ENCODE measurements around the gene DDX60.

GRCh38 chr4:168306476-168306875, 12.1 kb downstream of the DDX60 start:
- TF ChIP-seq, protein P1, sequence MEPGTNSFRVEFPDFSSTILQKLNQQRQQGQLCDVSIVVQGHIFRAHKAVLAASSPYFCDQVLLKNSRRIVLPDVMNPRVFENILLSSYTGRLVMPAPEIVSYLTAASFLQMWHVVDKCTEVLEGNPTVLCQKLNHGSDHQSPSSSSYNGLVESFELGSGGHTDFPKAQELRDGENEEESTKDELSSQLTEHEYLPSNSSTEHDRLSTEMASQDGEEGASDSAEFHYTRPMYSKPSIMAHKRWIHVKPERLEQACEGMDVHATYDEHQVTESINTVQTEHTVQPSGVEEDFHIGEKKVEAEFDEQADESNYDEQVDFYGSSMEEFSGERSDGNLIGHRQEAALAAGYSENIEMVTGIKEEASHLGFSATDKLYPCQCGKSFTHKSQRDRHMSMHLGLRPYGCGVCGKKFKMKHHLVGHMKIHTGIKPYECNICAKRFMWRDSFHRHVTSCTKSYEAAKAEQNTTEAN (CRISPR knock-in tag; IDR thresholded peaks at IDR 0.05), result no peak
- TF ChIP-seq ZNF281 (CRISPR knock-in tag; IDR thresholded peaks at IDR 0.05), result no peak
- no peak for TF ChIP-seq CBFB (CRISPR knock-in tag; IDR thresholded peaks at IDR 0.05; ENCODE audit: low read depth)
- TF ChIP-seq FOXP4 (CRISPR knock-in tag; IDR thresholded peaks at IDR 0.05), result no peak
- TF ChIP-seq FOXP1 (CRISPR knock-in tag; IDR thresholded peaks at IDR 0.05; ENCODE audit: borderline replicate concordance), result no peak
- TF ChIP-seq, protein P2, sequence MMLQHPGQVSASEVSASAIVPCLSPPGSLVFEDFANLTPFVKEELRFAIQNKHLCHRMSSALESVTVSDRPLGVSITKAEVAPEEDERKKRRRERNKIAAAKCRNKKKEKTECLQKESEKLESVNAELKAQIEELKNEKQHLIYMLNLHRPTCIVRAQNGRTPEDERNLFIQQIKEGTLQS (CRISPR knock-in tag; conservative IDR thresholded peaks at IDR 0.05), result no peak
- TF ChIP-seq, protein P3, sequence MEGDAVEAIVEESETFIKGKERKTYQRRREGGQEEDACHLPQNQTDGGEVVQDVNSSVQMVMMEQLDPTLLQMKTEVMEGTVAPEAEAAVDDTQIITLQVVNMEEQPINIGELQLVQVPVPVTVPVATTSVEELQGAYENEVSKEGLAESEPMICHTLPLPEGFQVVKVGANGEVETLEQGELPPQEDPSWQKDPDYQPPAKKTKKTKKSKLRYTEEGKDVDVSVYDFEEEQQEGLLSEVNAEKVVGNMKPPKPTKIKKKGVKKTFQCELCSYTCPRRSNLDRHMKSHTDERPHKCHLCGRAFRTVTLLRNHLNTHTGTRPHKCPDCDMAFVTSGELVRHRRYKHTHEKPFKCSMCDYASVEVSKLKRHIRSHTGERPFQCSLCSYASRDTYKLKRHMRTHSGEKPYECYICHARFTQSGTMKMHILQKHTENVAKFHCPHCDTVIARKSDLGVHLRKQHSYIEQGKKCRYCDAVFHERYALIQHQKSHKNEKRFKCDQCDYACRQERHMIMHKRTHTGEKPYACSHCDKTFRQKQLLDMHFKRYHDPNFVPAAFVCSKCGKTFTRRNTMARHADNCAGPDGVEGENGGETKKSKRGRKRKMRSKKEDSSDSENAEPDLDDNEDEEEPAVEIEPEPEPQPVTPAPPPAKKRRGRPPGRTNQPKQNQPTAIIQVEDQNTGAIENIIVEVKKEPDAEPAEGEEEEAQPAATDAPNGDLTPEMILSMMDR (IDR thresholded peaks at IDR 0.05), result no peak
- TF ChIP-seq, protein P4, sequence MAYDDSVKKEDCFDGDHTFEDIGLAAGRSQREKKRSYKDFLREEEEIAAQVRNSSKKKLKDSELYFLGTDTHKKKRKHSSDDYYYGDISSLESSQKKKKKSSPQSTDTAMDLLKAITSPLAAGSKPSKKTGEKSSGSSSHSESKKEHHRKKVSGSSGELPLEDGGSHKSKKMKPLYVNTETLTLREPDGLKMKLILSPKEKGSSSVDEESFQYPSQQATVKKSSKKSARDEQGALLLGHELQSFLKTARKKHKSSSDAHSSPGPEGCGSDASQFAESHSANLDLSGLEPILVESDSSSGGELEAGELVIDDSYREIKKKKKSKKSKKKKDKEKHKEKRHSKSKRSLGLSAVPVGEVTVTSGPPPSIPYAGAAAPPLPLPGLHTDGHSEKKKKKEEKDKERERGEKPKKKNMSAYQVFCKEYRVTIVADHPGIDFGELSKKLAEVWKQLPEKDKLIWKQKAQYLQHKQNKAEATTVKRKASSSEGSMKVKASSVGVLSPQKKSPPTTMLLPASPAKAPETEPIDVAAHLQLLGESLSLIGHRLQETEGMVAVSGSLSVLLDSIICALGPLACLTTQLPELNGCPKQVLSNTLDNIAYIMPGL (CRISPR knock-in tag; IDR thresholded peaks at IDR 0.05), result no peak
- TF ChIP-seq ZBTB21 (CRISPR knock-in tag; IDR thresholded peaks at IDR 0.05; ENCODE audit: borderline replicate concordance), result no peak
- TF ChIP-seq CREB1 (CRISPR knock-in tag; IDR thresholded peaks at IDR 0.05), result no peak
- TF ChIP-seq NFE2L1 (CRISPR knock-in tag; IDR thresholded peaks at IDR 0.05), result no peak
